Measurements from ENCODE around the gene ATP2A3.

GRCh38 chr17:3904501-3904900 is 59.7 kb downstream of the ATP2A3 start:
- TF ChIP-seq EZH2 (IDR thresholded peaks at IDR 0.05; ENCODE audit: low read length, missing control alignments), result no peak
- TF ChIP-seq CTCF (conservative IDR thresholded peaks at IDR 0.05 in 1 of 2, IDR thresholded peaks at IDR 0.05 in 1 of 2; ENCODE audit: low read depth in 1 of 2, low read length in 2 of 2), result no peak

Data from fibroblast of lung (primary cell).